GM12801 (cell line): ENCODE measurements around the gene P4HA3.

Experiments used
- TF ChIP-seq, protein P1 (sequence below): IDR thresholded peaks from one replicate; pipeline ENCODE4 v1.5.1; 2011; ENCODE audit warnings: control low read depth; ENCODE audit not compliant: insufficient read length; ENCODE audit errors: extremely low read depth

The P4HA3 gene

DNA sequence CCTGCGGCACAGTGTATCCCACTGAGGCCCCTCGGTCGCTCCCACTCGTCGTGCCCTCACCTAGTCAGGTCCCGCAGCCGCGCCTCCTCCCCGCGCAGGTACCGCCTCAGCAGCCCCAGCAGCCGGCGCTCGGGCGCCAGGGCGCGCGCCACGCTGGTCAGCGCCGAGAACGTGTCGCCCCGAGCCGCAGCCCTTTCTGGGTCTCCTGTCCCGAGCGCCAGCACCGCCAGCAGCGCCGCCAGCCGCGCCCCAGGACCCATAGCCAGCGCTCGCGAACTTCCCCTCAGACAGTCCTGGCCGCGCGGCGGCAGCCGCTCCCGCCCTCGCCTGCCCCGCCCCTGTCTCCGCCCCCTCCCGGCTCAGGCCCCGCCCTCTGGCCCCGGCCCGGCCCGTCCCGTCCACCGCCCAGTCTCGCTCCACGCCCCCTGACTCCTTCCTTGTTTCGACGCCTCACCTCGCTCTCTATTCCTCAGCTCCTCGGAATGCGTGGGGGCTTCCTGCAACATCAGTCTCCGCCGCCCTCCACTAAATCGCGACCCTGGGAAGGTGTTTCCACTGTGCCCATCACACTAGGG is at the start of gene P4HA3:
P4HA3 (minus strand) TSS at position 289 of the 575 bp plus-strand sequence; CDS start at position 260, 29 bp downstream.
- TF ChIP-seq, protein P1, sequence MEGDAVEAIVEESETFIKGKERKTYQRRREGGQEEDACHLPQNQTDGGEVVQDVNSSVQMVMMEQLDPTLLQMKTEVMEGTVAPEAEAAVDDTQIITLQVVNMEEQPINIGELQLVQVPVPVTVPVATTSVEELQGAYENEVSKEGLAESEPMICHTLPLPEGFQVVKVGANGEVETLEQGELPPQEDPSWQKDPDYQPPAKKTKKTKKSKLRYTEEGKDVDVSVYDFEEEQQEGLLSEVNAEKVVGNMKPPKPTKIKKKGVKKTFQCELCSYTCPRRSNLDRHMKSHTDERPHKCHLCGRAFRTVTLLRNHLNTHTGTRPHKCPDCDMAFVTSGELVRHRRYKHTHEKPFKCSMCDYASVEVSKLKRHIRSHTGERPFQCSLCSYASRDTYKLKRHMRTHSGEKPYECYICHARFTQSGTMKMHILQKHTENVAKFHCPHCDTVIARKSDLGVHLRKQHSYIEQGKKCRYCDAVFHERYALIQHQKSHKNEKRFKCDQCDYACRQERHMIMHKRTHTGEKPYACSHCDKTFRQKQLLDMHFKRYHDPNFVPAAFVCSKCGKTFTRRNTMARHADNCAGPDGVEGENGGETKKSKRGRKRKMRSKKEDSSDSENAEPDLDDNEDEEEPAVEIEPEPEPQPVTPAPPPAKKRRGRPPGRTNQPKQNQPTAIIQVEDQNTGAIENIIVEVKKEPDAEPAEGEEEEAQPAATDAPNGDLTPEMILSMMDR: no peak

GRCh38 chr11:74357449-74357848 is 46.0 kb upstream of the P4HA3 start:
- TF ChIP-seq, protein P1: no peak

GRCh38 chr11:74355626-74356025 is 44.2 kb upstream of the P4HA3 start:
- TF ChIP-seq, protein P1: no peak

- TF ChIP-seq, protein P1: no peak
These were observed 42.6 kb upstream of the P4HA3 start for GRCh38 chr11:74354036-74354435.

- TF ChIP-seq, protein P1: no peak
These were observed 35.9 kb upstream of the P4HA3 start for GRCh38 chr11:74347381-74347780.

GRCh38 chr11:74345420-74345819 is 34.0 kb upstream of the P4HA3 start:
- TF ChIP-seq, protein P1: no peak

- TF ChIP-seq, protein P1: no peak
These were observed 30.5 kb upstream of the P4HA3 start for GRCh38 chr11:74341921-74342320.
